Adipose tissue (tissue), 3 donors: ENCODE results near the gene LEPROT. TPM values are rescaled to one million over a fixed set of nuclear protein-coding genes. Genes with fewer than 3 reads are reported as not detected.
"Not testable (repeated sequence)": the region's sequence is repeated elsewhere in the genome, so short reads cannot be mapped to it uniquely, and the experiment has no call there.

ENCODE experiments used
- H3K27ac ChIP-seq: one replicate; pipeline ENCODE4 v1.5.1; 2013; ENCODE audit warnings: low read depth, low read length
- WGBS, 3 donors: extraction: QIAGEN DNeasy Blood & Tissue Kit; methylation state at CpG; one replicate each; pipeline ENCODE4 v1.1.7; 2013; 5-methylcytosine and 5-hydroxymethylcytosine counted together
- polyA plus RNA-seq, 3 donors: library from polyadenylated mRNA; stranded (reverse); fragments of 200-250 nt; gene quantifications; one replicate each; pipeline ENCODE4 v1.2.3, GENCODE V29; 2013
- donor health status: healthy with polysubstance abuse.
- donor health status: Bipolar disorder and iron deficiency.
- donor health status: healthy.

LEPROT gene
- 10 to 100 TPM; 23.9 to 52.7 (median 48.9) TPM for polyA plus RNA-seq

DNA sequence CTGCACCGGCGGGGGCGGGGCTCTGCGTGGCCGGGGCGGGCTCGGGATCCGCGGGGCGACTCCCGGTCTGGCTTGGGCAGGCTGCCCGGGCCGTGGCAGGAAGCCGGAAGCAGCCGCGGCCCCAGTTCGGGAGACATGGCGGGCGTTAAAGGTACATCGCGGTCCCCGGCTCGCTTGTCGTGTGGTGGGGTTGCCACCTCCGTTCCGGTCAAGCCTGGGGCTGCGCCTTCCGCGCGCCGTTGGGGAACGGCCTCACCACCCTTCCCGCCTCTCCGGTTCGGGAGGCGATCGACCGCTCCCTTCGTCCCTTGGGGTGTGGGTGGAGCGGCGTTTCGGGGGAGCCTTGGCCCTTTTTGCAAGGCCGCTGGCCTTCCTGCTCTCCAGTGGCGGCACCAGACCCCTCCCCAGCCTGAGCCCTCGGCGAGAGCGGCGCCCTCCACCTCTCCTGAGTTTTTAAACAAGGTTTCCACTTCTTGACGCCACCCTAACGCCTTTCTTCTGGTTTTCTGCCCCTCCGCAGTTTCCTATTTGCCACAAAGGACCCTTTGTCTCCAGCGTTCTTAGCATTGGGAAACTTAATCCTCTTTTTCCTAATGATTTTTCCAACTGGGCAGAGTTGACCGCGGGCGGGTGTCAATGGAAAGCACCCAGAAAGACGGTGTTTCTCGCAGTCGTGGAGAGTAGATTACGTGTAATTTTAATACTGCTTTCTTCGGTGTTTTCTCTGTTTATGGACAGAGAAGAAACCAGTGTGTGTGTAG, at the start of gene LEPROT, which contains the start of gene LEPR:
LEPROT (plus strand) TSS at position 79 of the 761 bp plus-strand sequence; CDS start at position 136, 57 bp downstream.
LEPR (plus strand) TSS at position 79 of the 761 bp plus-strand sequence. CDS start 144,898 bp downstream, outside the sequence.
- 0 to 1% (median 1%) methylated on average over 40 to 60 of the region's 60 CpGs for WGBS, 3 donors
- peak within 1 kb of the TSS; percentile 36 for H3K27ac ChIP-seq

- 89 to 95% (median 92%) methylated on average over 3 of the region's 3 CpGs for WGBS, 3 donors
- no peak overlapping the region for H3K27ac ChIP-seq
These were observed 48.9 kb upstream of the LEPROT start for GRCh38 chr1:65371544-65371943.

- WGBS, 3 donors: 49 to 83% (median 52%) methylated on average over 1 of the region's 1 CpG
- no peak overlapping the region for H3K27ac ChIP-seq
These were observed 47.9 kb upstream of the LEPROT start for GRCh38 chr1:65372557-65372956.

DNA sequence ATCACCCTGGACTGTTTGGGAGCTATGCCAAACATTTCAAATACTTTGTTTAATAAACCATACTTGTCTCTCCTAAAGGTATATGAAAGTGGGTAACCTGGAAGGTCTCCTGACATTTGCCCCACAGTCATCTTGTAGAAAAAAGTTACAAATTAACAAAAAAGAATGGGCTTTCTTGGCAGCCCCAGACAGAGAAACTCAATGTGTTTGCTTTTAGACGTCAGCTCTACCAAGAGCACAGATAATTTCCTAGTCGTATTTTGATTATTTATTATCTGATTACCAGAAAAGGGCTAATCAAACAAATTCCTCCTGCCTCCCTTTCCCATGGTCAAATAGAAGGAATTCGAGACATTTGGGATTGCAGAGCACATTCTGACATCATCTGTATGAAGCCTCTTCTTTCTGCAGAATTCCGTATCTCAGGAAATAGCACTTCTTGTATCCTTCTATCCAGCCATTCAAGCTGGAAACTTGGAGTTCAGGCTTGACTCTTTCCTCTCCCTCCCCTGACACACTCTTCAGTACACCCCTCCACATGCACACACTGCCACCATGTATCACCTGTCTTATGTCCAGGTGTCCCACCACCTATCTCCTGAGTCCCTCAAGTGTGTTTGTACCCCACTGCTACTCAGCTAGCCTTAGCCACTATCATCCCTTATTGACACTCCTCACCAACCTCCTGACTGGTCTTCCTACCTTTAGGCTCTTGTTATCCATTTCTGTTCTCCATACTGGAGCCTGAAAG, 42.8 kb upstream of the LEPROT start:
- H3K27ac ChIP-seq: no peak overlapping the region
- 46 to 89% (median 84%) methylated on average over 4 of the region's 4 CpGs for WGBS, 3 donors

- WGBS, 3 donors: 77 to 82% (median 80%) methylated on average over 2 of the region's 2 CpGs
- H3K27ac ChIP-seq: no peak overlapping the region
These were observed 42.1 kb upstream of the LEPROT start for GRCh38 chr1:65378247-65378946.

- 91 to 96% (median 93%) methylated on average over 5 of the region's 5 CpGs for WGBS, 3 donors
- H3K27ac ChIP-seq: not testable (repeated sequence)
These were observed 36.0 kb upstream of the LEPROT start for GRCh38 chr1:65384426-65384825.

GRCh38 chr1:65386439-65386838, 34.0 kb upstream of the LEPROT start:
- WGBS, 3 donors: 91 to 95% (median 95%) methylated on average over 3 of the region's 3 CpGs
- no peak overlapping the region for H3K27ac ChIP-seq

GRCh38 chr1:65387821-65388220, 32.6 kb upstream of the LEPROT start:
- H3K27ac ChIP-seq: no peak overlapping the region
- WGBS, 3 donors: 89 to 93% (median 89%) methylated on average over 2 of the region's 2 CpGs

DNA sequence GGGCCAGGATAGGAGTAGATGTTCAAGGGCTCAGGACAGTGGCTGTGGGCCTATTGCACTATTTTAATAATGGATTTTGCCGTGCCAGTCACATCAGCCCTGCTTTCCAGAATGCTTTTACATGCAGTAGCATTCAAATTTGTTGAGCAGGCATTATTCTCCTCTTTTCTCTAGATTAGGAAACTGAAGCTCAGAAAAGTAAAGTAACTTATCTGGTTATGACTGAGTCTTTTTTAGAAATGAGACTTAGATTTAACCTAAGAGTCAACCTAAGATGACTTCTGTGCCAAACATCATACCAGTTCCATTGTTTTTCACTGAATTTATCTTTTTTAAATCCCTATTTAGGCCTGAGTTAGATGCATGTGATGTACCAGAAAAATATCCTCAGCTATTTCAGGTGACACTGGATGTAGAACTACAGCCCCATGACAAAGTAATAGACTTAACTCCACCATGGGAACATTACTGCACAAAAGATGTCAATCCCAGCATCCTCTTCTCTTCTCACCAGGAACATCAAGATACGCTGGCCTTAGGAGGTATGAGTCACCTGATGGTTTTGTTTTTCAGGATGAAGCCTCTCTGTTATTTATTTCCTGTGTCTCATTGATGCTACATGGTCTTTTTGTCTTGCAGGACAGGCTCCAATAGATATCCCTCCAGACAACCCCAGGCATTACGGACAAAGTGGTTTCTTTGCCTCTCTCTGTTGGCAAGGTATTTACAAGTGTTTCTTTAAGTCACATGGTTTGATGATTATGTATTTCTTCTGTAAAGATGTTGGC, 31.4 kb upstream of the LEPROT start:
- WGBS, 3 donors: 89 to 94% (median 92%) methylated on average over 3 of the region's 3 CpGs
- H3K27ac ChIP-seq: no peak overlapping the region

GRCh38 chr1:65392497-65392896, 28.0 kb upstream of the LEPROT start:
- WGBS, 3 donors: 97 to 100% (median 98%) methylated on average over 7 of the region's 7 CpGs
- H3K27ac ChIP-seq: no peak overlapping the region

- WGBS, 3 donors: 70 to 93% (median 76%) methylated on average over 2 of the region's 2 CpGs
- no peak overlapping the region for H3K27ac ChIP-seq
These were observed 27.1 kb upstream of the LEPROT start for GRCh38 chr1:65393347-65393746.

GRCh38 chr1:65393928-65394327, 26.5 kb upstream of the LEPROT start:
- WGBS, 3 donors: 28 to 76% (median 63%) methylated on average over 1 of the region's 1 CpG
- no peak overlapping the region for H3K27ac ChIP-seq

- no peak overlapping the region for H3K27ac ChIP-seq
- 73 to 98% (median 85%) methylated on average over 3 of the region's 3 CpGs for WGBS, 3 donors
These were observed 24.4 kb upstream of the LEPROT start for GRCh38 chr1:65395887-65396612.

DNA sequence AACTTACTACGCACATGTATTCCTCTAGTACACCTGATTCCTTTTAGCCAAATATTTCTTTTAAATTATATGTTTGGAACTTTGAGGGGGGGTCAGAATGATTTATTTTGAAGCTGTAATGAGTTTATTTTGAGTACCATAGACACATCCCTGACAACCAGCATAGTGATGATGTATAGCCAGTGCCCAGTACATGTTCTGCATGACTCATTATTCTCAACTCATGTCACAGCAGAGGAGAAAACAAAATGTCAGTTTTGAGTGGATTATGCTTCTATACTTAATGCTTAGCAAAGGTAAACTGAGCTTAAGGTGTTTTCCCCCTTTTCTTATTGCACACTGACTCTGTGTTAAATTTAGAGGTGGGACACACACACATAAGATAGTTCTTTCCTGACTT, 22.4 kb upstream of the LEPROT start:
- 89 to 96% (median 96%) methylated on average over 1 of the region's 1 CpG for WGBS, 3 donors
- H3K27ac ChIP-seq: no peak overlapping the region

- 91 to 95% (median 92%) methylated on average over 1 of the region's 1 CpG for WGBS, 3 donors
- no peak overlapping the region for H3K27ac ChIP-seq
These were observed 21.5 kb upstream of the LEPROT start for GRCh38 chr1:65399003-65399402.

DNA sequence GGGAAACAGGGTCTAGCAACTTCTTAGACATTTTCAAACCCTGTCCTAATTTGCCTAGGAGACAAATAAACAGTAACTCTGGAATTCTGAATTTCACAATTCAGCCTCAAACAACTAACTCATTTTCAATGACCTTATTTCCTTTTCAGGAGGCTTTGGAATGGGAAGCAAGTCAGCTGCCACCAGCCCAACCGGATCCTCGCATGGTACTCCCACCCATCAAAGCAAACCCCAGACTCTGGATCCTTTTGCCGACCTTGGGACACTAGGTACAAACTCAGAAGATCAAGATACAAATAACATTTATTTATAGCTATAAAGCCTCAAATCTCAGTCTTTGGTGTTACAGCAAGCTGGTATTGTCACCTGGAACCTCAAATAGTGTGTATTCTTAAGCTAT, 18.9 kb upstream of the LEPROT start:
- WGBS, 3 donors: 83 to 86% (median 86%) methylated on average over 3 of the region's 3 CpGs
- H3K27ac ChIP-seq: no peak overlapping the region

DNA sequence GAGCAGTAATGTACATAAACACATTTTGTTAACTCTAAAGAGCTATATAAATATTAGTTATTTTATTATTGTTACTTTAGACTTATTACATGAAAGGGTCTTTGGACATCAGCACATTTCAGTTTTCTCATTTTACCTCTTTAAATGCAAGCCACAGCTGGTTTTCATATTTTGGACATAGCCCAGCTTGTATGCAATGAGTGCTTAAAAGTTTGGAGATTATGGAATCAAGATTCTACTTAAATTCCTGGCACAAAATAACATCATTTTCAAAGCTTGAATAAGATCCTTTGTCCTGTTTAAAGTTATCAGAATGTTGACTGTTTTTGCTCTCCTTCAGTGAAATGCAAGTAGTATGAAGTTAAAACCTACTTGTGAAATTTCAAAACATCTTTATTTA, 15.5 kb upstream of the LEPROT start:
- H3K27ac ChIP-seq: no peak overlapping the region

DNA sequence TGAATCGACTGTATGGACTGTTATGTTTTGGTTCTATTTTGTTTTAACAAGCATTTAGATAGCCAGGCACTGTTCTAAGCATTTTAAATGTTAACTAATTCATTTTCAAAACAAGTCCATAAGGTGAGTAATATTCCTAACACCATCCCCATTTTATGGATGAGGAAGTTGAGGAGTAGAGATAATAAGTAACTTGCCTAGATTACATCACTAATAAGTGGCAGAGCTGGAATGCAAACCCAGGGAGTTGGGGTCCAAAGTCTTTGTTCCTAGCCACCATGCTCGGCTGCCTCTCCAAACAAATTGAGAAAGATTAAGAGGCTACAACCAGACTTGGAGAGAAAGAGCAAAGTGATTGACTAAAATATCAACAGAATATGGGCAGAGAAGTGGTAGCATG, 12.6 kb upstream of the LEPROT start:
- WGBS, 3 donors: 85 to 90% (median 88%) methylated on average over 2 of the region's 2 CpGs
- H3K27ac ChIP-seq: no peak overlapping the region
